Measurements from ENCODE around the gene CCDC110. TPM values are rescaled to one million over a fixed set of nuclear protein-coding genes. Genes with fewer than 3 reads are reported as not detected.

Gene CCDC110
- total and polyA plus RNA-seq, 2 of the 13 experiments (the other 11 are each of a cell fraction or from before 2014, with no cell fraction given) = not detected

DNA sequence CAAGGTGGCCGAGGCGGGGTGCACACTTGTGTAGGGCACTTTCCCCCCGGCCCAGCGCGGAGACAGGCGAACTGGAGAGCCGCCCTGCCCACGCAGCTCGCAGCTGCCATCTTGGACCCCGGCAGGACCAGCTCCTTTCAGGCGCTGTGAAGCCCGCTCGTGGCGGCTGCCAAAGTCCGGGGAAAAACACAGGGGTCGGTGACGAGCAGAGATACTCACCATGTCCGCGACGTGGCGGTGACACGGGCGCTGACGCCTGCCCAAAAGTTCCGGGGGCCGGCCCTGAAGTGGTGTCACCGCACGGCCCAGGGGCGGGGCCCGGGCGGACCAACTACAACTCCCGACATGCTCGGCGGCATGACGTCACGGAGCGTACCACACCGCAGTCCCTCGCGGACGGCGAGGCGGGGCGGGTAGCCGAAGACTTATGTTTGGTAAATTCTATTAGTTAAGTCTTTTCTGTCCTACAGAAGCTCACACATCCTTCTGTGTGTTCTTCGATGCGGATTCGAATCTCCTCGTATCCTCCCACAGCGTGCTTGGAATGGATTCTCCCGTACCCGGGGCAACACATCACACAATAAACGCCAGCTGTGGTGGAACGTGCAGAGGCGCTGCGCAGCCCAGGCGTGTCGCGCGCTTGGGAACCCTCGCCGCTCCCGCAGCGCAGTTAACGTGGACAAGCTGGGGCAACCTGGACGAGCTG is 45.7 kb downstream of the CCDC110 start, which contains the start of gene UFSP2 (continued):
- TF ChIP-seq DNMT3B (CRISPR knock-in tag; conservative IDR thresholded peaks at IDR 0.05) (no peak; the same call in 1 of the 2 replicates), ZNF296 (CRISPR knock-in tag; conservative IDR thresholded peaks at IDR 0.05) (no peak), NR2C2 (CRISPR knock-in tag; IDR thresholded peaks at IDR 0.05; ENCODE audit: borderline replicate concordance) (peak; percentile 47; the same call in 1 of the 2 replicates), SAP130 (CRISPR knock-in tag; IDR thresholded peaks at IDR 0.05; ENCODE audit: low read depth) (peak; percentile 96), ZNF232 (CRISPR knock-in tag; IDR thresholded peaks at IDR 0.05; ENCODE audit: borderline replicate concordance) (peak; percentile 72; the same call in 1 of the 2 replicates), HMG20B (CRISPR knock-in tag; conservative IDR thresholded peaks at IDR 0.05) (no peak; the same call in 1 of the 2 replicates), MAFK (conservative IDR thresholded peaks at IDR 0.05 in 1 of 2, IDR thresholded peaks at IDR 0.05 in 1 of 2; ENCODE audit: low read length in 2 of 2) (no peak), ZNF562 (CRISPR knock-in tag; IDR thresholded peaks at IDR 0.05; ENCODE audit: borderline replicate concordance) (no peak), JUNB (CRISPR knock-in tag; IDR thresholded peaks at IDR 0.05; ENCODE audit: borderline replicate concordance) (no peak), SMAD1 (CRISPR knock-in tag; IDR thresholded peaks at IDR 0.05; ENCODE audit: borderline replicate concordance, low read depth) (no peak), HHEX (CRISPR knock-in tag; IDR thresholded peaks at IDR 0.05) (no peak), ELF3 (CRISPR knock-in tag; IDR thresholded peaks at IDR 0.05) (peak; percentile 15; the same call in 1 of the 2 replicates), EP300 (IDR thresholded peaks at IDR 0.05; ENCODE audit: low read depth in 2 of 2, low read length in 2 of 2) (no peak), EP300 (CRISPR knock-in tag; IDR thresholded peaks at IDR 0.05; ENCODE audit: borderline replicate concordance) (no peak), MAZ (IDR thresholded peaks at IDR 0.05; ENCODE audit: borderline replicate concordance, low read depth, low read length) (no peak), MAZ (CRISPR knock-in tag; IDR thresholded peaks at IDR 0.05; ENCODE audit: low read depth) (peak; percentile 68; the same call in 1 of the 2 replicates), NFRKB (IDR thresholded peaks at IDR 0.05) (no peak), ZSCAN25 (CRISPR knock-in tag; IDR thresholded peaks at IDR 0.05) (0 out of 2 replicates have a peak, but pooled peaks have one; percentile 57), IRF9 (CRISPR knock-in tag; IDR thresholded peaks at IDR 0.05; ENCODE audit: borderline replicate concordance) (0 out of 2 replicates have a peak, but pooled peaks have one; percentile 7), ZNF431 (CRISPR knock-in tag; IDR thresholded peaks at IDR 0.05; ENCODE audit: borderline replicate concordance, low read depth) (no peak)
- TF ChIP-seq, protein P1, sequence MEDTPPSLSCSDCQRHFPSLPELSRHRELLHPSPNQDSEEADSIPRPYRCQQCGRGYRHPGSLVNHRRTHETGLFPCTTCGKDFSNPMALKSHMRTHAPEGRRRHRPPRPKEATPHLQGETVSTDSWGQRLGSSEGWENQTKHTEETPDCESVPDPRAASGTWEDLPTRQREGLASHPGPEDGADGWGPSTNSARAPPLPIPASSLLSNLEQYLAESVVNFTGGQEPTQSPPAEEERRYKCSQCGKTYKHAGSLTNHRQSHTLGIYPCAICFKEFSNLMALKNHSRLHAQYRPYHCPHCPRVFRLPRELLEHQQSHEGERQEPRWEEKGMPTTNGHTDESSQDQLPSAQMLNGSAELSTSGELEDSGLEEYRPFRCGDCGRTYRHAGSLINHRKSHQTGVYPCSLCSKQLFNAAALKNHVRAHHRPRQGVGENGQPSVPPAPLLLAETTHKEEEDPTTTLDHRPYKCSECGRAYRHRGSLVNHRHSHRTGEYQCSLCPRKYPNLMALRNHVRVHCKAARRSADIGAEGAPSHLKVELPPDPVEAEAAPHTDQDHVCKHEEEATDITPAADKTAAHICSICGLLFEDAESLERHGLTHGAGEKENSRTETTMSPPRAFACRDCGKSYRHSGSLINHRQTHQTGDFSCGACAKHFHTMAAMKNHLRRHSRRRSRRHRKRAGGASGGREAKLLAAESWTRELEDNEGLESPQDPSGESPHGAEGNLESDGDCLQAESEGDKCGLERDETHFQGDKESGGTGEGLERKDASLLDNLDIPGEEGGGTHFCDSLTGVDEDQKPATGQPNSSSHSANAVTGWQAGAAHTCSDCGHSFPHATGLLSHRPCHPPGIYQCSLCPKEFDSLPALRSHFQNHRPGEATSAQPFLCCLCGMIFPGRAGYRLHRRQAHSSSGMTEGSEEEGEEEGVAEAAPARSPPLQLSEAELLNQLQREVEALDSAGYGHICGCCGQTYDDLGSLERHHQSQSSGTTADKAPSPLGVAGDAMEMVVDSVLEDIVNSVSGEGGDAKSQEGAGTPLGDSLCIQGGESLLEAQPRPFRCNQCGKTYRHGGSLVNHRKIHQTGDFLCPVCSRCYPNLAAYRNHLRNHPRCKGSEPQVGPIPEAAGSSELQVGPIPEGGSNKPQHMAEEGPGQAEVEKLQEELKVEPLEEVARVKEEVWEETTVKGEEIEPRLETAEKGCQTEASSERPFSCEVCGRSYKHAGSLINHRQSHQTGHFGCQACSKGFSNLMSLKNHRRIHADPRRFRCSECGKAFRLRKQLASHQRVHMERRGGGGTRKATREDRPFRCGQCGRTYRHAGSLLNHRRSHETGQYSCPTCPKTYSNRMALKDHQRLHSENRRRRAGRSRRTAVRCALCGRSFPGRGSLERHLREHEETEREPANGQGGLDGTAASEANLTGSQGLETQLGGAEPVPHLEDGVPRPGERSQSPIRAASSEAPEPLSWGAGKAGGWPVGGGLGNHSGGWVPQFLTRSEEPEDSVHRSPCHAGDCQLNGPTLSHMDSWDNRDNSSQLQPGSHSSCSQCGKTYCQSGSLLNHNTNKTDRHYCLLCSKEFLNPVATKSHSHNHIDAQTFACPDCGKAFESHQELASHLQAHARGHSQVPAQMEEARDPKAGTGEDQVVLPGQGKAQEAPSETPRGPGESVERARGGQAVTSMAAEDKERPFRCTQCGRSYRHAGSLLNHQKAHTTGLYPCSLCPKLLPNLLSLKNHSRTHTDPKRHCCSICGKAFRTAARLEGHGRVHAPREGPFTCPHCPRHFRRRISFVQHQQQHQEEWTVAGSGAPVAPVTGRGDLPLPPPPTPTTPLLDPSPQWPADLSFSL (CRISPR knock-in tag; IDR thresholded peaks at IDR 0.05) = no peak; the same call in 1 of the 2 replicates
